GM19395 (cell line): ENCODE measurements around the gene SLC31A2.
"Not testable (repeated sequence)": the region's sequence is repeated elsewhere in the genome, so short reads cannot be mapped to it uniquely, and the experiment has no call there.

Source experiments
- ATAC-seq: cut with Tn5 transposase; IDR thresholded peaks from one replicate; pipeline ENCODE4 v1.9.1; 2021; ENCODE audit warnings: mild to moderate bottlenecking, moderate library complexity; ENCODE audit not compliant: unreplicated experiment

Gene SLC31A2, protein sequence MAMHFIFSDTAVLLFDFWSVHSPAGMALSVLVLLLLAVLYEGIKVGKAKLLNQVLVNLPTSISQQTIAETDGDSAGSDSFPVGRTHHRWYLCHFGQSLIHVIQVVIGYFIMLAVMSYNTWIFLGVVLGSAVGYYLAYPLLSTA

GRCh38 chr9:113150670-113151611 is at the start of gene SLC31A2:
TSS of gene SLC31A2 (plus strand) at chr9:113151007. CDS start at chr9:113151075, 68 bp downstream.
- ATAC-seq: peak; percentile 93

- not testable (repeated sequence) for ATAC-seq
Observed at GRCh38 chr9:113105345-113105744, 45.5 kb upstream of the SLC31A2 start.

DNA sequence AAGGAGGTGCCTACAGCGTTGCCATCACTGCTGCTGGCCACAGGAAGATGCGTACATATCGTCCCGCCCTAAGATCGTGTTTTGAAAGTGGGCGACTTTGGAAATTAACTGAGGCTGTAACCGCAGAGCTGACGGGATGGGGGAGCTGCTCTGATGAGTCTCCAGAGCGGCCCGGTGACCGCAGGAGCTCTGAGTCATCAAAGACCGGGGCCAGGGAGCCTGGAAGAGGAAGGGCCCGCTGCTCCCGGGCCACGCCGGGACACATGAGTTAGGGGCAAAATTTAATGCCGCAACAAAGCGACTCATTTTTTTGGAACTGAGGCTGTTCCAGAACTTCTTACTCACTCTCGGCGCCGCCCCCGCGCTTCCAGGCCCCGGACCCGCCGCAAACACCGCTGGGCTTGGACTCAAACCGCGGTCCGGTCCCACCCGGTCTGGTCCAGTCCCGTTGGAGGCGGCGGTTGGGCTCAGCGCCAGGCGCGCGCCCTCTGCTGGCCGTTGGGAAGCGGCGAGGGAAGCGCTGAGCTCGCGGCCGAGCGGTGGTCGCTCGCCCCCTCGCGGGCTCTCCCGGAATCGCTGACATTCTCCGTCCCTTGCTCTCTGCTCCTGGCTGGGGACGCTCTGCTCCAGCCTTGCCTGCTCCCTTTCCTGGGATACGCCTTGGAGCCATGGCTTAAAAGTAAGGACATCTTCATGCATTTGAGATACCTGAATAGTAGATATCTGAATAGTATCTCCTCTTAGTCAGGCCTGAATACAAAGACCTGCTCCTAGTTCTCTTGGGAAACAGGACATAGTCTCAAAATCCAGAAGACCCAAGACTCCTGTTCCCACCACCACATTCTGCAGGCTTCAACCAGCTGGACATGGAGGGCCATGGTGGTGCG is 39.5 kb upstream of the SLC31A2 start:
- peak; percentile 72 for ATAC-seq

DNA sequence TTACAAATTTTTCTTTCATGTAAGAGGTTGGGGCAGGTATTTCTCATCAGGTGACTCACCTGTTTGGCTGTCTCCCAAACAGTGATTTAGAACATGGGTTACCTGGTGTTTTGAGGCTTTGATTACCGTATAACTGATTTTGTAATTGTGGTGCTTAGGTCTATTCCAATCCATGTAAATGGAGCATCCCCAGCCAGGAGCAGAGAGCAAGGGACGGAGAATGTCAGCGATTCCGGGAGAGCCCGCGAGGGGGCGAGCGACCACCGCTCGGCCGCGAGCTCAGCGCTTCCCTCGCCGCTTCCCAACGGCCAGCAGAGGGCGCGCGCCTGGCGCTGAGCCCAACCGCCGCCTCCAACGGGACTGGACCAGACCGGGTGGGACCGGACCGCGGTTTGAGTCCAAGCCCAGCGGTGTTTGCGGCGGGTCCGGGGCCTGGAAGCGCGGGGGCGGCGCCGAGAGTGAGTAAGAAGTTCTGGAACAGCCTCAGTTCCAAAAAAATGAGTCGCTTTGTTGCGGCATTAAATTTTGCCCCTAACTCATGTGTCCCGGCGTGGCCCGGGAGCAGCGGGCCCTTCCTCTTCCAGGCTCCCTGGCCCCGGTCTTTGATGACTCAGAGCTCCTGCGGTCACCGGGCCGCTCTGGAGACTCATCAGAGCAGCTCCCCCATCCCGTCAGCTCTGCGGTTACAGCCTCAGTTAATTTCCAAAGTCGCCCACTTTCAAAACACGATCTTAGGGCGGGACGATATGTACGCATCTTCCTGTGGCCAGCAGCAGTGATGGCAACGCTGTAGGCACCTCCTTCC is 37.9 kb upstream of the SLC31A2 start:
- ATAC-seq: peak; percentile 60

GRCh38 chr9:113118829-113119228 is 32.0 kb upstream of the SLC31A2 start:
- ATAC-seq: not testable (repeated sequence)

DNA sequence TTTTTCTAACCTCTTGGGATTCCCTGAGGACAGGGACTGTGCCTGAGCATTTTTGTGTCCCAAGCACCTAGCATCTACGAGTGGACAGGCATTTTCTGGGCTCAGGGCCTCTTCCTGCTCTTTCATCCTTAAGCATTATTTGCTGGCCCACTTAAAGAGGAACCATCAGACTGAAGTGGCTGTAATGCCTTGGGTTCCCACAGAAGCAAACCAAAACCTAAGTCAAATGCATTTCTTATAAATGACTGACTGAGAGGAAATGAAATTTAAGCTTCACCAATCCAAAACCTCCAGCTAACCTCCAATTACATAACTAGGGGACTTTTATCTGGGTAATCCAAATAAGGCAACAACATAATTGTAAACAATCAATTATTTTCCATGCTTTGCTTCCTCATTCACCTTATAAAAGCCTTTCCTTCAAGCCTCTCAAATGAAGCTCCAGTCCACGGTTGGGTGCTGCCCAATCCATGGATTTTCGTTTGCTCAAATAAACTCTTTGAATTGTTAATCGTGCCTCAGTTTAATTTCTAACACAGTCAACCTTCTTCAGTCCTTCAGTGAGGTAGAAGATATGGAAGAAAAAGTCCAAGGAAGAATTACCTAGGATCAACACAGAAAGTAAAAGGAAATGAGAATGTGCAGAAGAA is 25.3 kb upstream of the SLC31A2 start:
- ATAC-seq: no peak

GRCh38 chr9:113129466-113129865 is 21.3 kb upstream of the SLC31A2 start:
- no peak for ATAC-seq

DNA sequence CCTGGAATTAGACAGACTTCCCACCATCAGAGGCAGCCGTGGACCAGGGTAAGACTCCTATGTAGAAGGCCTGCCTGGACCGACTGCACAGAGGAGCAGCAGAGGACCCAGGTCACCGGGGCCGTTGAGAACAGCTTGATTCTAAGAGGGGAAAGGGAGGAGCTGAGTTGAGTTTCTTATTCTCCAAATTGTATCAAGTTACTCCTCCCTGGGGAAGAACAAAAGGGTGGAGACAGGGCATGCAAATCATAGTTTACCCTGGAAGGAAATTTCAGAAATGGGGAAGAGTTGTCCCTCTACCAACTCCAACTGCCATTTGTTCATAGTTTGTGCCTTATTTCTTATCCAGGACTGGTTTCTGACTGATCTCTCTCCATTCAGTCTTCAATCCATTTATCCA is 20.9 kb upstream of the SLC31A2 start:
- no peak for ATAC-seq

- no peak for ATAC-seq
Observed at GRCh38 chr9:113131689-113132151, 19.1 kb upstream of the SLC31A2 start.

DNA sequence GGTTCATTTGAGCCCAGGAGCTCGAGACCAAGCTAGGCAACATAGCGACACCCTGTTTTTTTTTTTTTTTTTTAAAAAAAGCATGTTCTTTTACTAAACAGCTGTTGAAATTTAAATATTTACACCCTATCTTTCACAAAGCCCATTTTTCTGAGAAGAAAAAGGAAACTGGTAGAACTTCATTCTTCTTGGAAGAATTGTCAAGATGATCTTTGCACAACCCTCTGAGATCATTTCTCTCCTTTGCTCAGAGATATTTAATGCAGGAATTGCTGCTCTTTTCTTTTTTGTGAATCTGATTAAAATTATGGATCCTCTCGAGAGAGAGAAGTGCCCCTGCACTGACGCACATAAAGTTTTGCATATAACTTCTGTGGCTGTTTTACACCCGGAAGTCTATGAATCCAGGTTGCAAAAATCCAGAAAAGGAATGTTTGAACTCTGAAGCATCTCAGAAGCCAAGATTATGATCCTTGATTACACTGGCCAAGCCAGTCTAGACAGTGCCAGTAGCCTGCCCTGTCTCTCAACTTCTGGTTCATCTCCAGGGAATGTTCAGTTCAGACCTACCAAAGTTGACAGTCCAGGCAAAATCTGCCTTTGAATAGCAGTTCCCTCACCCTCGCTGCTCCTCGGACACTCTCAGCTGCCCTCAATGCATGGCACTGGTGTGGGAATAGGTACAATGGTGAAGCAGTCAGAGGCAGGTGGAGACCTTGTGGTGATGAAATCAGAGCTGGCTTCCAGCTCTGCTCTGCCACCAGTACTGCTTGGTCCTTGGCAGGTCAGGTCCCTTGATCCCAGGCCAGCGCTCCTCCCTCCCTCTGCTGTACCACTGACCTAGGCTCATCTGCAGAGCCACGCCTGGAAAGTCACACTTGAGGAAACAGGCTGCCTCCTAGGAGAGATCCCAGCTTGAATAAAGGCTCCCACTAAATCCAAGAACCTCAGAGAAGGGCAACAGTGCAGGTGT is 13.3 kb upstream of the SLC31A2 start:
- ATAC-seq: no peak

DNA sequence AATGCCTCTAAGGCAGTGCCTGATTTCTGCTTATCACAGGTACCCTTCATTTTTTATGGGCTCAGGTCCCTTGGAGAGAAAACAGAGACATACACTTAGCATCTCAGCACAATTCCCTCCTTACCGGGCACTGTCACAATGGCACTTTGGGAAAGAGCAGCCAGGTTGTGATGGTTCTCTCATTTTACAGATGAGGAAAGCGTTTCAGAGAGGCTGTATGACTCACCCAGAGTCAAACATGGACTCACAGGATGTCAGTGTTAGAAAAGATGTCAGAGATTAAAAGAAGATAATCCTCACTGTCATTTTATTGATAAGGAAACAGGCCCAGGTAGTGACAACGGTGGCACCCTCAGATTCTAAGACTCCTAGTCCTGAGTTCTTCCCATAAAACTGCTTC is 12.0 kb upstream of the SLC31A2 start:
- ATAC-seq: no peak

DNA sequence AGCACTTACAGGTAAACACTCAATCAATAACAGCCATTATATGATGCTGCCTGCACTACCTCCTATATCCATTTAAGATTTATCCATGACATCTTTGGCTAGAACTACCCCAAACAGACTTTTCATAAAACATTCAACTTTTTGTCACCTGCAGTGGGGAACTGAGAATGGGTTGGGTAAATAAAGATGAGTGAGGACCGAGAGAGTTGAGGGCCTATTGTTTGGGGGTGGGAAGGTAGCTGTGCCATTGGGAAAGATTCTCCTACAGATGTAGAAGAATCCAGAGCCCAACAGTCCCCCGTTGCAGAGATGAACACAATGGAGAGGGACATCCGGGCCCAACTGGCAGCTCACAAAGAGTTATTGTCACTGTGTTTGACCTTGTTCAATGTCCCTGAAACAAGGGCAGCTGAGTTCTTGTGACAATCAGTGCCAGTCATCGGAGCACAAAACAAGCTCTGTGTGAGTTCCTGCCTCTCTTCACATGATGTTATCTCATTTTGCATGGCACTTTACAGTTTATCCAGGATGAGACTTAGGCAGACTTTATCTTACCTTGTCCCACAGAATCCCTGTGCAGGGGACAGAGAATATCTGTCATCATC is 11.5 kb upstream of the SLC31A2 start:
- ATAC-seq: no peak

DNA sequence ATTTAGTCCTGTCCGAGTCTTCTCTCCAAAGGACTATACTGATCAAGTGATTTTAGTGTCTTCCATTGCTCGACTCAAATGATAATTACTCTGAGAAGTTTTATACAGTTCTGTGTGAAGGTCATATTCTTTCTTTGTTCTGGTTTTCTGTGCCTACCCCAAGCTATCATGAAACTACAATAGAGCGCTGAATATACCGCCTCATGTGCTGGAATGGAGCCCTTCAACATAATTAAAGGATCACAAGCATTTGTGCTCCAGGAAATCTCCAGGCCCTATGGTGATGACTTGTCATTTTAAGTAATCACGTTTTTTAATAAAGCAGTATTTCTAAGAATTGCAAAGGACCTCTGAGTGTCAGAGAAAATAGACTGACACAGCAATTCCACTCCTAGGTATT is 10.9 kb upstream of the SLC31A2 start:
- no peak for ATAC-seq

GRCh38 chr9:113140896-113141295 is 9.9 kb upstream of the SLC31A2 start:
- not testable (repeated sequence) for ATAC-seq

DNA sequence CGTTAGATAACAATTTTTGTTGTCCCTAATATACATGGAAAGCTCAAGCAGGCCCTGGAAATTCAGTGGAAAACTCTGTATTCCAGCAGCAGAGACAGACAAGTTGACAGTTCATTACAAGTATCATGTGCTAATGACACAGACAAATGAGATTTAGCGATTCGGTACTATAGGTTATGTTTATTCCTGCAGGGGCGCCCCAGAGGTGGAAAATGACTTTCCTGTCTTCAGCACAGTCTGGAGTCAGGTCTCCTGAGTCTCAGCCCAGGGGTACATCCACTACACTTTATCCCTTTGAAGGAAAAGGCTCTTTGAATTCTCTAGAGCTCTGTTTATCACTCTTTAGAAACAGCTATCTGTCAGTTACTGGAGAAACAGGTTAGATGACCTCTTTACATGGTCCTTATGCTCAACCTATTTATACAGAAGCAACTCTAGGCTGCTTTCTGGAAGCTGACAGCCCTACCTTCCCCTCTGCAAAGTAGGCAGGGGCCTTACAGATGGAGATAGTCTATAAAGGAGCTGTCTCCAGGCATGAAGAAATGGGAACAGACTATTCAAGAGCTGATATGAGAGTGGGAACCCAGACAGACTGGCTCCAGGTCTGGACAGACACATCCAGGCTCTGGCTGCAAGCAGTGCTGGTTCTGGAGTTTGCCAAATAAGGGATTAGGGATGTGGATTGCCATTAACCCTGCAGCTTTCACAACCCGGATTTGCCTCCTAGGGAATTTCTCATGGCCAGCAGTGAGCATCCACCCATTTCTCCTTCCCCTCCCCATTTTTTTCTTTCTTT is 7.2 kb upstream of the SLC31A2 start:
- no peak for ATAC-seq

GRCh38 chr9:113148372-113148705 is 2.5 kb upstream of the SLC31A2 start:
- ATAC-seq: no peak

DNA sequence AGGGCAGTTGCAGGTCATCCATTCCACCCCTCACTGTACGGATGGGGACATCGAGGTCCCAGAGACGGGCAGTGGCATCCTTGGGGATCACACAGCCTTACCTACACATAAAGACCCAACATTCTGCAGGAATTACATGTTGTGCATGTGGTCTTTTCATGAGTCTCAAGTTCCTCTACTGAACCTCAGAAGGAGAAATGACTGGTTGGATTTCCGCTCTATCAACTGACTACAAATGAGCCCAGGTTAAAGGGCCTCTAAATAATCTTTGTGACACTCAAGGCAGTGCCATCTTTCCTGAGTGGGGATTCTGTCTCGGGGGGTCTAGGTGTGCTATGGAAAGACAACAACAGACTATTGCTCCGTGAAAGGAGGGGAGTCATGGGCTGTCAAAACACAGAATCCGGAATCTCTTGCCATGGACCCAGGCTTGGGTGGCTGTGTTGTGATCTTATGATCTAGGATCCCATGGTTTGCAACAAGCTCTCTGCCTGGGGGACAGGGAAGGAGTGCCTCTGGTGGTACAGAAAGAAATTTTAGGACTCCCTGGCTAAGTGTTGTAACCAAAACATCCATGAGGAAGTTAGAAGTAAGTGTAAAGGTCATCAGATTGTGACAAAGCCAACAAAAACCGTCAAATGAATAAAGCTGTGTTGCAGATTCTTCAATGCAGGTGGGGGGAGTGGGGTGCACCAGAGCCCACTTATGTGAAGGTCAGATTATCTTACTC is 1.9 kb upstream of the SLC31A2 start:
- no peak for ATAC-seq
